Astrocyte (in vitro differentiated cells and primary cell): ENCODE results near the gene FBXL16. TPM values are rescaled to one million over a fixed set of nuclear protein-coding genes. Genes with fewer than 3 reads are reported as not detected.

Experiments
- DNase-seq: peaks from one replicate; pipeline ENCODE4 v3.0.0-alpha.2; 2010; ENCODE audit warnings: low read depth
- FAIRE-seq: peaks from 2 replicates; lab custom pipeline; 2011; peaks lifted over from hg19 to GRCh38; lab: Jason Lieb, UNC
- H2AFZ ChIP-seq: 2 replicates; pipeline ENCODE4 v1.6.0; 2012; ENCODE audit warnings: low read depth, low read length, inconsistent platforms
- H3K27ac ChIP-seq: 2 replicates; pipeline ENCODE4 v1.5.1; 2011; ENCODE audit warnings: low read depth, low read length, inconsistent platforms
- H3K27me3 ChIP-seq: 2 replicates; pipeline ENCODE4 v1.6.0; 2011; ENCODE audit warnings: low read length, inconsistent platforms; ENCODE audit not compliant: insufficient read depth
- H3K36me3 ChIP-seq: 2 replicates; pipeline ENCODE4 v1.5.1; 2011; ENCODE audit warnings: low read length, inconsistent platforms; ENCODE audit not compliant: insufficient read depth
- H3K4me1 ChIP-seq: 2 replicates; pipeline ENCODE4 v1.5.1; 2011; ENCODE audit warnings: low read length, inconsistent platforms; ENCODE audit not compliant: insufficient read depth
- H3K4me2 ChIP-seq: 2 replicates; pipeline ENCODE4 v1.6.0; 2012; ENCODE audit warnings: low read length, inconsistent platforms
- H3K4me3 ChIP-seq: 2 replicates; pipeline ENCODE4 v1.5.1; 2011; ENCODE audit warnings: low read depth, mild to moderate bottlenecking, low read length, inconsistent platforms; ENCODE audit not compliant: insufficient read depth
- H3K79me2 ChIP-seq: 2 replicates; pipeline ENCODE4 v1.6.0; 2012; ENCODE audit warnings: mild to moderate bottlenecking, low read length, inconsistent platforms; ENCODE audit not compliant: insufficient read depth
- H3K9ac ChIP-seq: 2 replicates; pipeline ENCODE4 v1.6.0; 2012; ENCODE audit warnings: mild to moderate bottlenecking, low read length, inconsistent platforms
- H3K9me3 ChIP-seq: 2 replicates; pipeline ENCODE4 v1.5.1; 2012; ENCODE audit warnings: low read depth, mild to moderate bottlenecking, low read length, inconsistent platforms; ENCODE audit not compliant: insufficient read depth
- H4K20me1 ChIP-seq: 2 replicates; pipeline ENCODE4 v1.6.0; 2012; ENCODE audit warnings: low read length, inconsistent platforms; ENCODE audit not compliant: insufficient read depth
- H3K27ac Mint-ChIP-seq: one replicate; pipeline ENCODE4 v1.8.0; 2021; ENCODE audit warnings: mild to moderate bottlenecking, mixed read lengths; ENCODE audit not compliant: unreplicated experiment
- H3K27me3 Mint-ChIP-seq: one replicate; pipeline ENCODE4 v1.8.0; 2021; ENCODE audit warnings: low read depth, mixed read lengths; ENCODE audit not compliant: unreplicated experiment
- H3K36me3 Mint-ChIP-seq: one replicate; pipeline ENCODE4 v1.8.0; 2021; ENCODE audit warnings: low read depth, mixed read lengths; ENCODE audit not compliant: unreplicated experiment
- H3K4me1 Mint-ChIP-seq: one replicate; pipeline ENCODE4 v1.8.0; 2021; ENCODE audit warnings: low read depth, mixed read lengths; ENCODE audit not compliant: unreplicated experiment
- H3K4me3 Mint-ChIP-seq: one replicate; pipeline ENCODE4 v1.8.0; 2021; ENCODE audit warnings: mild to moderate bottlenecking, moderate library complexity, mixed read lengths; ENCODE audit not compliant: unreplicated experiment
- H3K9me3 Mint-ChIP-seq: one replicate; pipeline ENCODE4 v1.8.0; 2021; ENCODE audit warnings: mild to moderate bottlenecking, mixed read lengths; ENCODE audit not compliant: unreplicated experiment
- CTCF ChIP-seq: IDR thresholded peaks from 2 replicates; pipeline ENCODE4 v1.5.1; 2011; ENCODE audit warnings: low read depth, mild to moderate bottlenecking, inconsistent platforms, low read length, moderate library complexity; ENCODE audit not compliant: insufficient read depth
- EZH2 ChIP-seq: IDR thresholded peaks from 2 replicates; pipeline ENCODE4 v1.6.1; 2012; ENCODE audit warnings: mild to moderate bottlenecking, low read length, inconsistent platforms; ENCODE audit not compliant: insufficient read depth
- total RNA-seq: library from RNA; stranded (reverse); gene quantifications from 2 replicates; pipeline ENCODE4 v1.2.1, GENCODE V29; 2021

The FBXL16 gene
- total RNA-seq, 1 donor from 2014 or later: 5.2 TPM

GRCh38 chr16:734981-735881 lies 29.6 kb upstream of the FBXL16 start:
- Mint-ChIP-seq H3K4me1 (peaks cover 2% of the 10 kb centered on the region), H3K4me3 (no peak overlapping the region), H3K9me3 (no peaks in the 10 kb centered on the region), H3K36me3 (peaks cover 15% of the 10 kb centered on the region), H3K27me3 (no peaks in the 10 kb centered on the region), H3K27ac (peak overlapping the region; percentile 62)
- Histone ChIP-seq H3K27ac (no peak overlapping the region), H3K9me3 (no peaks in the 10 kb centered on the region), H3K4me3 (no peak overlapping the region), H3K36me3 (peaks cover 6% of the 10 kb centered on the region), H3K79me2 (peaks cover 9% of the 10 kb centered on the region), H3K4me1 (peaks cover 7% of the 10 kb centered on the region), H3K9ac (no peak overlapping the region), H2AFZ (no peak overlapping the region), H4K20me1 (peaks cover 5% of the 10 kb centered on the region), H3K4me2 (no peak overlapping the region), H3K27me3 (no peaks in the 10 kb centered on the region)
- TF ChIP-seq EZH2 (no peak), CTCF (no peak)
- DNase-seq (no peak), FAIRE-seq (no peak)

- Mint-ChIP-seq H3K27ac (no peak overlapping the region), H3K27me3 (no peaks in the 10 kb centered on the region), H3K36me3 (peaks cover 15% of the 10 kb centered on the region), H3K9me3 (no peaks in the 10 kb centered on the region), H3K4me3 (no peak overlapping the region), H3K4me1 (no peaks in the 10 kb centered on the region)
- Histone ChIP-seq H3K27me3 (no peaks in the 10 kb centered on the region), H3K79me2 (peaks cover 1% of the 10 kb centered on the region), H3K27ac (no peak overlapping the region), H3K36me3 (peaks cover 6% of the 10 kb centered on the region), H3K4me3 (no peak overlapping the region), H4K20me1 (no peaks in the 10 kb centered on the region), H3K4me1 (no peaks in the 10 kb centered on the region), H2AFZ (no peak overlapping the region), H3K9ac (no peak overlapping the region), H3K9me3 (no peaks in the 10 kb centered on the region), H3K4me2 (no peak overlapping the region)
- no peak for FAIRE-seq
- no peak for DNase-seq
- no peak for TF ChIP-seq CTCF
- TF ChIP-seq EZH2: no peak
Measured at GRCh38 chr16:734208-734980, 28.8 kb upstream of the FBXL16 start.
